HCT116 (cell line): ENCODE measurements around the gene PLEK2. TPM values are rescaled to one million over a fixed set of nuclear protein-coding genes. Genes with fewer than 3 reads are reported as not detected.

ENCODE experiments used
- ATAC-seq: fragments of 200-7000 bp; cut with Tn5 transposase; 2 replicates; pipeline ENCODE4 v1.9.1; 2020; ENCODE audit warnings: mild to moderate bottlenecking, moderate library complexity
- BruUV-seq: library from RNA; stranded (reverse); fragments of 400-500 nt; replicated peaks from 2 replicates; lab custom pipeline; 2021; lab: Mats Ljungman, UMichigan
- CTCF ChIA-PET: fragments of 300-600 bp; sonication (Branson Sonifier 250); formaldehyde crosslinking; loops from one replicate; lab custom pipeline; 2021; ENCODE audit warnings: antibody characterized with exemption; lab: Charles Lee
- POLR2A ChIA-PET: fragments of 300-600, 350-600 bp; sonication (Branson Sonifier 250); formaldehyde crosslinking; loops from one replicate; lab custom pipeline; 2021; ENCODE audit warnings: antibody characterized with exemption; lab: Charles Lee
- RAD21 ChIA-PET, 2 experiments: fragments of 300-600 bp; sonication (Branson Sonifier 250); formaldehyde crosslinking; loops; one replicate each; lab custom pipeline; 2023; ENCODE audit warnings: low total read pairs in 2 of 2; ENCODE audit not compliant: uncharacterized antibody in 2 of 2, unreplicated experiment in 2 of 2, low non-redundant PET in 1 of 2; lab: Charles Lee
- DNase-seq: peaks from one replicate; pipeline ENCODE4 v3.0.0-alpha.2; 2010; ENCODE audit warnings: low read depth, low spot score
- H2AFZ ChIP-seq: fragments of 200-600 bp; shearing (Covaris generic), sonication (generic); 2 replicates; pipeline ENCODE4 v1.6.1; 2017; ENCODE audit warnings: low read depth, mixed run types, mixed read lengths, antibody characterized with exemption, low read length; ENCODE audit not compliant: poor library complexity, severe bottlenecking
- H3K27ac ChIP-seq: 2 replicates; pipeline ENCODE4 v1.5.1; 2012; ENCODE audit warnings: low read depth, low read length
- H3K27me3 ChIP-seq: fragments of 200-600 bp; sonication (generic); 2 replicates; pipeline ENCODE4 v1.6.1; 2016; ENCODE audit warnings: mixed run types, low read length, mixed read lengths; ENCODE audit not compliant: insufficient read depth
- H3K36me3 ChIP-seq, 2 experiments: fragments of 200-500 bp in 1 of 2; fragments of 200-600 bp in 1 of 2; sonication (Bioruptor generic) in 1 of 2; sonication (generic) in 1 of 2; 2 replicates each; pipeline versions ENCODE4 v1.5.1 to v1.6.1; 2014 to 2016; ENCODE audit warnings: low read length in 2 of 2, inconsistent platforms in 1 of 2, mixed read lengths in 1 of 2, mixed run types in 1 of 2; ENCODE audit not compliant: insufficient read depth in 2 of 2, control insufficient read depth in 1 of 2
- H3K4me1 ChIP-seq, 2 experiments: fragments of 200-600 bp in 1 of 2; sonication (generic) in 1 of 2; 2 replicates each; pipeline versions ENCODE4 v1.5.1 to v1.6.1; 2012 to 2017; ENCODE audit warnings: low read length in 2 of 2, inconsistent platforms in 1 of 2, mild to moderate bottlenecking in 1 of 2, mixed read lengths in 1 of 2, mixed run types in 1 of 2, moderate library complexity in 1 of 2; ENCODE audit not compliant: insufficient read depth in 2 of 2, control insufficient read depth in 1 of 2
- H3K4me2 ChIP-seq: fragments of 200-600 bp; sonication (generic); 2 replicates; pipeline ENCODE4 v1.6.1; 2017; ENCODE audit warnings: mixed run types, low read length, mixed read lengths
- H3K4me3 ChIP-seq, 2 experiments: fragments of 200-600 bp in 1 of 2; sonication (generic) in 1 of 2; replicated peaks in 1 of 2; 2 replicates each; pipeline ENCODE4 v1.5.1; 2011 to 2016; ENCODE audit warnings: low read length in 2 of 2, control low read depth in 1 of 2, low read depth in 1 of 2, mild to moderate bottlenecking in 1 of 2, mixed read lengths in 1 of 2, mixed run types in 1 of 2
- H3K79me2 ChIP-seq: fragments of 200-600 bp; sonication (generic); 2 replicates; pipeline ENCODE4 v1.6.1; 2017; ENCODE audit warnings: mild to moderate bottlenecking, mixed run types, low read length, moderate library complexity, mixed read lengths; ENCODE audit not compliant: insufficient read depth
- H3K9ac ChIP-seq: fragments of 200-600 bp; sonication (generic); 2 replicates; pipeline ENCODE4 v1.6.1; 2016; ENCODE audit warnings: low read length, mixed read lengths
- H3K9me2 ChIP-seq: fragments of 200-600 bp; sonication (generic), shearing (Covaris generic); 2 replicates; pipeline ENCODE4 v1.6.1; 2017; ENCODE audit warnings: mixed run types, mild to moderate bottlenecking, moderate library complexity; ENCODE audit not compliant: insufficient read depth
- H3K9me3 ChIP-seq, 2 experiments: fragments of 200-500 bp in 1 of 2; fragments of 200-600 bp in 1 of 2; sonication (Bioruptor generic) in 1 of 2; sonication (generic) in 1 of 2; 2 replicates each; pipeline ENCODE4 v1.6.1; 2014 to 2017; ENCODE audit warnings: low read length in 2 of 2, mixed read lengths in 2 of 2, inconsistent platforms in 1 of 2, low read depth in 1 of 2, mild to moderate bottlenecking in 1 of 2, mixed run types in 1 of 2, moderate library complexity in 1 of 2; ENCODE audit not compliant: control insufficient read depth in 1 of 2, insufficient read depth in 1 of 2
- H4K20me1 ChIP-seq: fragments of 200-600 bp; sonication (generic), shearing (Covaris generic); 2 replicates; pipeline ENCODE4 v1.6.1; 2017; ENCODE audit warnings: mixed run types, mild to moderate bottlenecking, moderate library complexity; ENCODE audit not compliant: insufficient read depth
- ATF3 ChIP-seq: IDR thresholded peaks from 2 replicates; pipeline ENCODE4 v1.6.1; 2012
- CBX3 ChIP-seq: IDR thresholded peaks from 2 replicates; pipeline ENCODE4 v1.6.1; 2012; ENCODE audit warnings: low read depth
- CEBPB ChIP-seq: IDR thresholded peaks from 2 replicates; pipeline ENCODE4 v1.6.1; 2012; ENCODE audit warnings: low read depth
- CTCF ChIP-seq, 3 experiments: fragments of 200-600 bp in 1 of 3; sonication (generic) in 1 of 3; IDR thresholded peaks in 2 of 3; conservative IDR thresholded peaks in 1 of 3; 2 replicates each; pipeline ENCODE4 v1.5.1; 2012 to 2017; ENCODE audit warnings: low read depth in 2 of 3, low read length in 2 of 3, antibody characterized with exemption in 1 of 3, borderline replicate concordance in 1 of 3, control low read depth in 1 of 3, mild to moderate bottlenecking in 1 of 3, mixed read lengths in 1 of 3, mixed run types in 1 of 3, moderate library complexity in 1 of 3; ENCODE audit not compliant: insufficient read depth in 1 of 3
- EGR1 ChIP-seq: IDR thresholded peaks from 2 replicates; pipeline ENCODE4 v1.6.1; 2012; ENCODE audit warnings: low read depth
- ELF1 ChIP-seq: IDR thresholded peaks from 2 replicates; pipeline ENCODE4 v1.6.1; 2012; ENCODE audit warnings: low read depth, borderline replicate concordance
- EZH2 ChIP-seq: fragments of 200-600 bp; sonication (generic); IDR thresholded peaks from 2 replicates; pipeline ENCODE4 v1.6.1; 2017; ENCODE audit warnings: antibody characterized with exemption, mixed run types
- EZH2phosphoT487 ChIP-seq: fragments of 200-600 bp; IDR thresholded peaks from 2 replicates; pipeline ENCODE4 v1.6.1; 2018; ENCODE audit warnings: antibody characterized with exemption, borderline replicate concordance
- FOSL1 ChIP-seq: IDR thresholded peaks from 2 replicates; pipeline ENCODE4 v1.6.1; 2012; ENCODE audit warnings: low read depth
- MAX ChIP-seq: IDR thresholded peaks from 2 replicates; pipeline ENCODE4 v1.6.1; 2012
- POLR2A ChIP-seq: IDR thresholded peaks from 2 replicates; pipeline ENCODE4 v1.7.0; 2011; ENCODE audit warnings: borderline replicate concordance; ENCODE audit not compliant: insufficient read depth, insufficient read length; ENCODE audit errors: extremely low read depth
- POLR2AphosphoS5 ChIP-seq: IDR thresholded peaks from 2 replicates; pipeline ENCODE4 v1.6.1; 2011; ENCODE audit warnings: mild to moderate bottlenecking, low read depth, low read length, moderate library complexity
- RAD21 ChIP-seq: IDR thresholded peaks from 2 replicates; pipeline ENCODE4 v1.6.1; 2012; ENCODE audit warnings: low read depth, mild to moderate bottlenecking
- REST ChIP-seq: IDR thresholded peaks from 2 replicates; pipeline ENCODE4 v1.6.1; 2012; ENCODE audit warnings: low read depth
- SIN3A ChIP-seq: IDR thresholded peaks from 2 replicates; pipeline ENCODE4 v1.6.1; 2012; ENCODE audit warnings: low read depth
- SP1 ChIP-seq: IDR thresholded peaks from 2 replicates; pipeline ENCODE4 v1.6.1; 2012; ENCODE audit warnings: low read depth
- SRF ChIP-seq: IDR thresholded peaks from 2 replicates; pipeline ENCODE4 v1.6.1; 2012; ENCODE audit warnings: low read depth
- TCF7L2 ChIP-seq: IDR thresholded peaks from 2 replicates; pipeline ENCODE4 v1.7.0; 2011; ENCODE audit warnings: borderline replicate concordance, inconsistent platforms; ENCODE audit not compliant: insufficient read depth, insufficient read length; ENCODE audit errors: extremely low read depth
- YY1 ChIP-seq: IDR thresholded peaks from 2 replicates; pipeline ENCODE4 v1.6.1; 2011; ENCODE audit warnings: low read length, low read depth, moderate library complexity, mild to moderate bottlenecking; ENCODE audit not compliant: insufficient replicate concordance; ENCODE audit errors: extremely low read depth
- ZNF274 ChIP-seq: fragments of 200-500 bp; sonication (Bioruptor generic); IDR thresholded peaks from 2 replicates; pipeline ENCODE4 v1.6.1; 2014; ENCODE audit warnings: mild to moderate bottlenecking, low read depth, low read length, inconsistent platforms
- intact Hi-C: fragments of 100-400 bp; cut with micrococcal nuclease; formaldehyde crosslinking; loops from 2 replicates; pipeline ENCODE4 v1.10.0; 2022
- total RNA-seq: library from RNA; stranded (reverse); gene quantifications from one replicate; pipeline ENCODE4 v1.2.1, GENCODE V29; 2021; ENCODE audit not compliant: unreplicated experiment

PLEK2 gene
- total RNA-seq, 1 experiment from 2014 or later = 67.6 TPM

- peaks cover 9 to 17% of the 10 kb centered on the region in 2 experiments; a peak in 3 of 4 replicates for H3K4me1 ChIP-seq
- H3K9me3 ChIP-seq = no peaks in the 10 kb centered on the region
- peaks cover 2 to 3% of the 10 kb centered on the region in 2 experiments; a peak in 1 of 4 replicates for H3K36me3 ChIP-seq
- ChIA-PET RAD21 (no interaction called here), CTCF (no interaction called here), POLR2A (no interaction called here)
- no peaks in the 10 kb centered on the region for H3K9me2 ChIP-seq
- BruUV-seq = no TSS peak
- H3K4me2 ChIP-seq = peak overlapping the region; percentile 89; the same call in 1 of the 2 replicates
- TF ChIP-seq YY1 = no peak
- no peak for TF ChIP-seq SP1
- TF ChIP-seq EZH2 = no peak
- no peak for TF ChIP-seq ZNF274
- TF ChIP-seq TCF7L2 = no peak
- TF ChIP-seq EZH2phosphoT487 = no peak
- TF ChIP-seq ATF3 = no peak
- TF ChIP-seq EGR1 = no peak
- TF ChIP-seq ELF1 = no peak
- no peak for TF ChIP-seq POLR2A
- TF ChIP-seq MAX = no peak
- no peak for TF ChIP-seq SIN3A
- TF ChIP-seq SRF = no peak
- no peak for TF ChIP-seq POLR2AphosphoS5
- no peak for TF ChIP-seq REST
- no peak for TF ChIP-seq CBX3
- TF ChIP-seq RAD21 = no peak
- TF ChIP-seq FOSL1 = no peak
- TF ChIP-seq CTCF (IDR thresholded peaks at IDR 0.05 in 2 of 3, conservative IDR thresholded peaks at IDR 0.05 in 1 of 3; ENCODE audit: borderline replicate concordance in 1 of 3, insufficient read depth in 1 of 3, low read depth in 2 of 3, low read length in 2 of 3) = no peak
- TF ChIP-seq CEBPB = no peak
- no peak overlapping the region for H2AFZ ChIP-seq
- H3K9ac ChIP-seq = no peak overlapping the region
- H3K27ac ChIP-seq = no peak overlapping the region
- intact Hi-C loops = no loop called here
- H3K27me3 ChIP-seq = no peaks in the 10 kb centered on the region
- ATAC-seq (no peak), DNase-seq (no peak)
- H4K20me1 ChIP-seq = peaks cover 3% of the 10 kb centered on the region; the same call in 1 of the 2 replicates
- peak overlapping the region in 1 of 2 experiments; percentile 93; a peak in 1 of 4 replicates for H3K4me3 ChIP-seq
- peaks cover 68% of the 10 kb centered on the region for H3K79me2 ChIP-seq
These were observed 54.0 kb downstream of the PLEK2 start for GRCh38 chr14:67357969-67358354.
